H1 (cell line): ENCODE measurements around the gene RBMS1. TPM values are rescaled to one million over a fixed set of nuclear protein-coding genes. Genes with fewer than 3 reads are reported as not detected.

Experiments
- CTCF ChIA-PET: fragments of 300-600 bp; sonication (Branson Sonifier 250); formaldehyde crosslinking; loops from one replicate; lab custom pipeline; 2021; ENCODE audit not compliant: partially characterized antibody; lab: Charles Lee
- POLR2A ChIA-PET: fragments of 300-600 bp; sonication (Branson Sonifier 250); formaldehyde crosslinking; loops from one replicate; lab custom pipeline; 2021; ENCODE audit warnings: inconsistent platforms; ENCODE audit not compliant: partially characterized antibody; lab: Charles Lee
- DNase-seq, 2 experiments: peaks; one replicate each; pipeline versions ENCODE4 v3.0.0 to v3.0.0-alpha.2; 2010 to 2022; ENCODE audit warnings: low spot score in 2 of 2, low read depth in 1 of 2, mixed read lengths in 1 of 2
- FAIRE-seq: peaks from 2 replicates; lab custom pipeline; 2011; peaks lifted over from hg19 to GRCh38; lab: Jason Lieb, UNC
- H2AFZ ChIP-seq: 2 replicates; pipeline ENCODE4 v1.8.1; 2012; ENCODE audit warnings: low read length, inconsistent platforms
- H2AK5ac ChIP-seq: 2 replicates; pipeline ENCODE4 v1.6.1; 2013; ENCODE audit warnings: low read depth, low read length
- H2BK120ac ChIP-seq: replicated peaks from 2 replicates; pipeline ENCODE3; 2013; ENCODE audit warnings: low read depth, low read length, inconsistent platforms
- H2BK12ac ChIP-seq: 2 replicates; pipeline ENCODE4 v1.6.1; 2013; ENCODE audit warnings: low read depth, low read length
- H2BK15ac ChIP-seq: 2 replicates; pipeline ENCODE4 v1.6.1; 2013; ENCODE audit warnings: low read length
- H2BK20ac ChIP-seq: 2 replicates; pipeline ENCODE4 v1.6.1; 2013; ENCODE audit warnings: low read length
- H2BK5ac ChIP-seq: 2 replicates; pipeline ENCODE4 v1.6.1; 2013; ENCODE audit warnings: low read depth, low read length
- H3K14ac ChIP-seq: 2 replicates; pipeline ENCODE4 v1.6.1; 2013; ENCODE audit warnings: inconsistent platforms; ENCODE audit not compliant: insufficient read length
- H3K18ac ChIP-seq: 2 replicates; pipeline ENCODE4 v1.6.1; 2013; ENCODE audit warnings: low read length; ENCODE audit errors: extremely low read depth
- H3K23ac ChIP-seq: 2 replicates; pipeline ENCODE4 v1.6.1; 2013; ENCODE audit warnings: inconsistent platforms; ENCODE audit not compliant: insufficient read length
- H3K23me2 ChIP-seq: 2 replicates; pipeline ENCODE4 v1.6.1; 2013; ENCODE audit warnings: low read depth, low read length
- H3K27ac ChIP-seq: 2 replicates; pipeline ENCODE4 v1.6.1; 2011; ENCODE audit warnings: low read depth, low read length, inconsistent platforms
- H3K27me3 ChIP-seq, 4 experiments: replicated peaks in 1 of 4; 1 replicate in 1 of 4; 2 replicates in 3 of 4; pipeline versions ENCODE4 v1.6.1 to v1.8.1; 2011 to 2013; ENCODE audit warnings: low read length in 3 of 4, mild to moderate bottlenecking in 3 of 4, inconsistent platforms in 2 of 4, mixed read lengths in 2 of 4, moderate library complexity in 1 of 4; ENCODE audit not compliant: control insufficient read depth in 3 of 4, insufficient read depth in 3 of 4; ENCODE audit errors: extremely low read depth in 1 of 4
- H3K36me3 ChIP-seq, 4 experiments: 2 replicates each; pipeline versions ENCODE4 v1.6.1 to v1.8.1; 2011 to 2013; ENCODE audit warnings: mild to moderate bottlenecking in 4 of 4, low read length in 3 of 4, moderate library complexity in 2 of 4, control low read depth in 1 of 4, inconsistent platforms in 1 of 4; ENCODE audit not compliant: insufficient read depth in 4 of 4, control insufficient read depth in 2 of 4
- H3K4ac ChIP-seq: replicated peaks from 2 replicates; pipeline ENCODE3; 2013; ENCODE audit warnings: low read length, low read depth, mixed read lengths, inconsistent platforms; ENCODE audit not compliant: insufficient read length
- H3K4me1 ChIP-seq, 4 experiments: replicated peaks in 1 of 4; 1 replicate in 1 of 4; 2 replicates in 3 of 4; pipeline versions ENCODE4 v1.6.1 to v1.8.1; 2011 to 2013; ENCODE audit warnings: low read length in 3 of 4, inconsistent platforms in 2 of 4, mixed read lengths in 1 of 4; ENCODE audit not compliant: insufficient read depth in 4 of 4, control insufficient read depth in 3 of 4
- H3K4me2 ChIP-seq, 2 experiments: 2 replicates each; pipeline versions ENCODE4 v1.6.1 to v1.8.1; 2011 to 2013; ENCODE audit warnings: low read depth in 2 of 2, low read length in 2 of 2, control low read depth in 1 of 2, inconsistent platforms in 1 of 2, mild to moderate bottlenecking in 1 of 2; ENCODE audit not compliant: insufficient read depth in 1 of 2
- H3K4me3 ChIP-seq, 4 experiments: fragments of 200-600, 300-600 bp in 1 of 4; sonication (generic), shearing (Covaris generic), sonication (Bioruptor Twin) in 1 of 4; 2 replicates each; pipeline versions ENCODE4 v1.5.1 to v1.8.1; 2011 to 2016; ENCODE audit warnings: low read length in 4 of 4, low read depth in 3 of 4, control low read depth in 2 of 4, inconsistent platforms in 2 of 4, mild to moderate bottlenecking in 2 of 4, mixed read lengths in 1 of 4, moderate library complexity in 1 of 4; ENCODE audit not compliant: insufficient read depth in 2 of 4; ENCODE audit errors: extremely low read depth in 1 of 4
- H3K56ac ChIP-seq: replicated peaks from 2 replicates; pipeline ENCODE3; 2013; ENCODE audit warnings: low read depth, mild to moderate bottlenecking, mixed read lengths, low read length, inconsistent platforms; ENCODE audit not compliant: insufficient read length
- H3K79me1 ChIP-seq: 2 replicates; pipeline ENCODE4 v1.6.1; 2013; ENCODE audit warnings: low read depth, low read length, control low read depth
- H3K79me2 ChIP-seq, 2 experiments: 2 replicates each; pipeline versions ENCODE4 v1.6.1 to v1.8.1; 2012 to 2013; ENCODE audit warnings: low read length in 2 of 2, mild to moderate bottlenecking in 2 of 2, inconsistent platforms in 1 of 2; ENCODE audit not compliant: insufficient read depth in 2 of 2, control insufficient read depth in 1 of 2
- H3K9ac ChIP-seq, 4 experiments: replicated peaks in 1 of 4; 1 replicate in 1 of 4; 2 replicates in 3 of 4; pipeline versions ENCODE4 v1.6.1 to v1.8.1; 2011 to 2013; ENCODE audit warnings: low read depth in 3 of 4, low read length in 3 of 4, control low read depth in 2 of 4, mild to moderate bottlenecking in 2 of 4, moderate library complexity in 2 of 4, inconsistent platforms in 1 of 4; ENCODE audit errors: extremely low read depth in 1 of 4
- H3K9me3 ChIP-seq, 2 experiments: 2 replicates each; pipeline versions ENCODE4 v1.6.1 to v1.8.1; 2012 to 2013; ENCODE audit warnings: mild to moderate bottlenecking in 2 of 2, moderate library complexity in 2 of 2, control low read depth in 1 of 2, inconsistent platforms in 1 of 2, low read depth in 1 of 2, low read length in 1 of 2, mixed read lengths in 1 of 2; ENCODE audit not compliant: insufficient read depth in 2 of 2
- H4K20me1 ChIP-seq, 2 experiments: replicated peaks in 1 of 2; 2 replicates each; pipeline versions ENCODE3 to v1.8.1; 2011 to 2013; ENCODE audit warnings: inconsistent platforms in 2 of 2, low read length in 2 of 2, mild to moderate bottlenecking in 1 of 2; ENCODE audit not compliant: insufficient read depth in 2 of 2, control insufficient read depth in 1 of 2
- H4K5ac ChIP-seq: 2 replicates; pipeline ENCODE4 v1.6.1; 2013; ENCODE audit warnings: low read length, low read depth, mixed read lengths, inconsistent platforms; ENCODE audit not compliant: insufficient read length
- H4K8ac ChIP-seq: 2 replicates; pipeline ENCODE4 v1.8.0; 2013; ENCODE audit warnings: mild to moderate bottlenecking, moderate library complexity, low read length, inconsistent platforms; ENCODE audit not compliant: insufficient read depth; ENCODE audit errors: extremely low read depth
- H4K91ac ChIP-seq: replicated peaks from 2 replicates; pipeline ENCODE3; 2013; ENCODE audit warnings: low read length, mixed read lengths, inconsistent platforms; ENCODE audit not compliant: insufficient read length
- GABPA ChIP-seq: IDR thresholded peaks from 2 replicates; pipeline ENCODE4 v1.6.1; 2011; ENCODE audit warnings: mild to moderate bottlenecking, low read length, moderate library complexity, borderline replicate concordance; ENCODE audit not compliant: insufficient read depth
- KDM1A ChIP-seq: fragments of 200-600, 300-600 bp; sonication (generic); IDR thresholded peaks from 2 replicates; pipeline ENCODE4 v1.7.1; 2016; ENCODE audit warnings: mild to moderate bottlenecking, low read length, borderline replicate concordance
- KDM5A ChIP-seq: fragments of 200-600 bp; IDR thresholded peaks from 2 replicates; pipeline ENCODE4 v1.7.1; 2012; ENCODE audit warnings: mild to moderate bottlenecking, low read length, inconsistent platforms, mixed read lengths
- POLR2AphosphoS5 ChIP-seq: IDR thresholded peaks from 2 replicates; pipeline ENCODE4 v1.6.1; 2011; ENCODE audit warnings: low read depth, low read length
- SIX5 ChIP-seq: IDR thresholded peaks from 2 replicates; pipeline ENCODE4 v1.6.1; 2011; ENCODE audit warnings: mild to moderate bottlenecking, low read depth, low read length
- WGBS, 2 experiments: shearing (Covaris generic) in 1 of 2; methylation state at CpG; one replicate each; pipeline versions ENCODE4 v1.1.6 to v1.1.7; 2013 to 2015; ENCODE audit warnings: low lambda C conversion rate in 2 of 2, mixed read lengths in 2 of 2, inconsistent platforms in 1 of 2, low coverage in 1 of 2, missing lambda C conversion rate in 1 of 2; ENCODE audit not compliant: insufficient replicate concordance in 2 of 2, insufficient coverage in 1 of 2, insufficient read length in 1 of 2; ENCODE audit errors: extremely low coverage in 1 of 2, missing lambda C conversion rate in 1 of 2; 5-methylcytosine and 5-hydroxymethylcytosine counted together
- polyA plus RNA-seq, 7 experiments: library from polyadenylated mRNA; depleted of rRNA in 3 of 7; stranded (reverse) in 5 of 7; unstranded in 2 of 7; fragments of >200 nt in 5 of 7; fragments of 200-250 nt in 2 of 7; gene quantifications; 1 replicate in 5 of 7; 2 replicates in 1 of 7; 4 replicates in 1 of 7; pipeline versions ENCODE4 v1.2.1 to v1.2.3, GENCODE V29; 2011 to 2013; ENCODE audit warnings: missing spikeins in 2 of 7, mixed read lengths in 2 of 7
- total RNA-seq: library from RNA; stranded (reverse); fragmentation: NEBNext Ultra II Directional; extraction: Animal tissue kit (Norgen Biotek cat#: 25700); gene quantifications from 2 replicates; pipeline ENCODE4 v1.2.1, GENCODE V29; 2021

Gene RBMS1
- total and polyA plus RNA-seq, 2 of the 8 experiments (the other 6 are each of a cell fraction or from before 2014, with no cell fraction given), result 53.7 to 60.0 TPM

GRCh38 chr2:160538559-160539355 is 45.1 kb upstream of the RBMS1 start:
- no peak for FAIRE-seq
- WGBS, 2 experiments, result 92% methylated on average over 5 of the region's 5 CpGs; no CpG with 5 or more reads in 1 of the 2 experiments

More at GRCh38 chr2:160538559-160539355, 45.1 kb upstream of the RBMS1 start:
- no peak overlapping the region for H3K14ac ChIP-seq
- no peak overlapping the region for H4K91ac ChIP-seq
- ChIA-PET CTCF (interaction anchor here (0.8 kb wide), 1 partner anchor 8 kb away, joined by 3 read pairs; no protein-coding TSS in a partner anchor), POLR2A (no interaction called here)
- H3K79me1 ChIP-seq, result no peaks in the 10 kb centered on the region
- no peaks in the 10 kb centered on the region for H3K36me3 ChIP-seq
- H2BK5ac ChIP-seq, result no peak overlapping the region
- no peak overlapping the region for H3K9ac ChIP-seq
- H2AK5ac ChIP-seq, result no peak overlapping the region
- no peak overlapping the region for H2BK15ac ChIP-seq
- H4K8ac ChIP-seq, result no peak overlapping the region
- H2BK12ac ChIP-seq, result no peak overlapping the region
- TF ChIP-seq POLR2AphosphoS5 (no peak), KDM1A (no peak), SIX5 (no peak), KDM5A (no peak), GABPA (no peak)
- no peaks in the 10 kb centered on the region for H3K79me2 ChIP-seq
- no peak overlapping the region for H2AFZ ChIP-seq
- H2BK20ac ChIP-seq, result no peak overlapping the region
- no peak overlapping the region for H3K18ac ChIP-seq
- no peaks in the 10 kb centered on the region; a peak in 1 of 4 replicates for H3K9me3 ChIP-seq
- H3K23ac ChIP-seq, result no peak overlapping the region
- no peak overlapping the region for H3K4me3 ChIP-seq
- H3K27ac ChIP-seq, result no peak overlapping the region
- H3K4me2 ChIP-seq, result no peak overlapping the region
- H2BK120ac ChIP-seq, result no peak overlapping the region
- H3K4ac ChIP-seq, result no peak overlapping the region
- H4K20me1 ChIP-seq, result no peaks in the 10 kb centered on the region
- H3K27me3 ChIP-seq, result no peaks in the 10 kb centered on the region
- H4K5ac ChIP-seq, result no peak overlapping the region
- H3K23me2 ChIP-seq, result no peaks in the 10 kb centered on the region
- DNase-seq, result no peak
- H3K56ac ChIP-seq, result no peak overlapping the region
- H3K4me1 ChIP-seq, result no peaks in the 10 kb centered on the region
